ENCODE data around the gene CDH23.

CDH23 gene

GRCh38 chr10:71578069-71578468, 181.3 kb downstream of the CDH23 start:
- Histone ChIP-seq H3K4me2 (ENCODE audit: low read length) (no peak overlapping the region), H4K20me1 (ENCODE audit: control insufficient read depth, insufficient read depth, low read depth, low read length) (no peaks in the 10 kb centered on the region), H3K36me3 (ENCODE audit: control insufficient read depth, low read length) (no peaks in the 10 kb centered on the region), H3K27me3 (ENCODE audit: control insufficient read depth, low read length) (no peaks in the 10 kb centered on the region), H3K9me2 (replicated peaks; ENCODE audit: control insufficient read depth, low read length) (no peaks in the 10 kb centered on the region), H3K4me3 (ENCODE audit: low read length) (no peak overlapping the region), H3K27ac (ENCODE audit: low read depth, low read length) (no peak overlapping the region), H3K4me1 (ENCODE audit: control insufficient read depth, low read length) (no peaks in the 10 kb centered on the region), H3F3A (ENCODE audit: control insufficient read depth, insufficient read depth) (no peaks in the 10 kb centered on the region), H3K79me2 (ENCODE audit: control insufficient read depth, low read length) (no peaks in the 10 kb centered on the region), H3K9me3 (ENCODE audit: control insufficient read depth, insufficient read depth, low read length) (no peaks in the 10 kb centered on the region)
- TF ChIP-seq CTCF (IDR thresholded peaks at IDR 0.05; ENCODE audit: low read depth, low read length, poor library complexity, severe bottlenecking) (no peak), EZH2phosphoT487 (IDR thresholded peaks at IDR 0.05; ENCODE audit: borderline replicate concordance, low read length) (no peak)

- H3K9me3 ChIP-seq (ENCODE audit: control insufficient read depth, insufficient read depth, low read length), result no peaks in the 10 kb centered on the region
- H3K9me2 ChIP-seq (replicated peaks; ENCODE audit: control insufficient read depth, low read length), result no peaks in the 10 kb centered on the region
- no peak overlapping the region for H3K4me3 ChIP-seq (ENCODE audit: low read length)
- no peaks in the 10 kb centered on the region for H3F3A ChIP-seq (ENCODE audit: control insufficient read depth, insufficient read depth)
- H3K79me2 ChIP-seq (ENCODE audit: control insufficient read depth, low read length), result no peaks in the 10 kb centered on the region
- H3K4me2 ChIP-seq (ENCODE audit: low read length), result no peak overlapping the region
- H4K20me1 ChIP-seq (ENCODE audit: control insufficient read depth, insufficient read depth, low read depth, low read length), result no peaks in the 10 kb centered on the region
- no peaks in the 10 kb centered on the region for H3K4me1 ChIP-seq (ENCODE audit: control insufficient read depth, low read length)
- TF ChIP-seq CTCF (IDR thresholded peaks at IDR 0.05; ENCODE audit: low read depth, low read length, poor library complexity, severe bottlenecking), result no peak
- TF ChIP-seq EZH2phosphoT487 (IDR thresholded peaks at IDR 0.05; ENCODE audit: borderline replicate concordance, low read length), result no peak
- no peaks in the 10 kb centered on the region for H3K36me3 ChIP-seq (ENCODE audit: control insufficient read depth, low read length)
- H3K27ac ChIP-seq (ENCODE audit: low read depth, low read length), result no peak overlapping the region
- H3K27me3 ChIP-seq (ENCODE audit: control insufficient read depth, low read length), result no peaks in the 10 kb centered on the region
These were observed 182.9 kb downstream of the CDH23 start for GRCh38 chr10:71579668-71580067.

GRCh38 chr10:71580415-71580814, 183.7 kb downstream of the CDH23 start:
- Histone ChIP-seq H3K79me2 (ENCODE audit: control insufficient read depth, low read length) (no peaks in the 10 kb centered on the region), H3K4me1 (ENCODE audit: control insufficient read depth, low read length) (no peaks in the 10 kb centered on the region), H3K9me2 (replicated peaks; ENCODE audit: control insufficient read depth, low read length) (no peaks in the 10 kb centered on the region), H3K4me2 (ENCODE audit: low read length) (no peak overlapping the region), H3K27me3 (ENCODE audit: control insufficient read depth, low read length) (no peaks in the 10 kb centered on the region), H3K36me3 (ENCODE audit: control insufficient read depth, low read length) (no peaks in the 10 kb centered on the region), H3K9me3 (ENCODE audit: control insufficient read depth, insufficient read depth, low read length) (no peaks in the 10 kb centered on the region), H4K20me1 (ENCODE audit: control insufficient read depth, insufficient read depth, low read depth, low read length) (no peaks in the 10 kb centered on the region), H3F3A (ENCODE audit: control insufficient read depth, insufficient read depth) (no peaks in the 10 kb centered on the region), H3K4me3 (ENCODE audit: low read length) (no peak overlapping the region), H3K27ac (ENCODE audit: low read depth, low read length) (no peak overlapping the region)
- no peak for TF ChIP-seq CTCF (IDR thresholded peaks at IDR 0.05; ENCODE audit: low read depth, low read length, poor library complexity, severe bottlenecking)
- TF ChIP-seq EZH2phosphoT487 (IDR thresholded peaks at IDR 0.05; ENCODE audit: borderline replicate concordance, low read length), result no peak

- H3K36me3 ChIP-seq (ENCODE audit: control insufficient read depth, low read length), result no peaks in the 10 kb centered on the region
- no peaks in the 10 kb centered on the region for H3K79me2 ChIP-seq (ENCODE audit: control insufficient read depth, low read length)
- H3K4me1 ChIP-seq (ENCODE audit: control insufficient read depth, low read length), result no peaks in the 10 kb centered on the region
- H4K20me1 ChIP-seq (ENCODE audit: control insufficient read depth, insufficient read depth, low read depth, low read length), result no peaks in the 10 kb centered on the region
- H3K9me3 ChIP-seq (ENCODE audit: control insufficient read depth, insufficient read depth, low read length), result no peaks in the 10 kb centered on the region
- no peak overlapping the region for H3K27ac ChIP-seq (ENCODE audit: low read depth, low read length)
- no peaks in the 10 kb centered on the region for H3K9me2 ChIP-seq (replicated peaks; ENCODE audit: control insufficient read depth, low read length)
- TF ChIP-seq EZH2phosphoT487 (IDR thresholded peaks at IDR 0.05; ENCODE audit: borderline replicate concordance, low read length) (no peak), CTCF (IDR thresholded peaks at IDR 0.05; ENCODE audit: low read depth, low read length, poor library complexity, severe bottlenecking) (no peak)
- H3K27me3 ChIP-seq (ENCODE audit: control insufficient read depth, low read length), result no peaks in the 10 kb centered on the region
- no peaks in the 10 kb centered on the region for H3F3A ChIP-seq (ENCODE audit: control insufficient read depth, insufficient read depth)
- H3K4me2 ChIP-seq (ENCODE audit: low read length), result no peak overlapping the region
- H3K4me3 ChIP-seq (ENCODE audit: low read length), result no peak overlapping the region
These were observed 184.2 kb downstream of the CDH23 start for GRCh38 chr10:71580926-71581325.
